Transverse colon (tissue), 4 donors: ENCODE measurements around the gene TMA7B. TPM values are rescaled to one million over a fixed set of nuclear protein-coding genes. Genes with fewer than 3 reads are reported as not detected.

ENCODE experiments used
- DNase-seq: peaks from one replicate; pipeline ENCODE4 v3.0.0-alpha.2; 2019
- H3K27ac ChIP-seq, 4 donors: fragments of 200-600 bp; sonication (generic); 2 replicates each; pipeline ENCODE4 v1.5.1; 2016 to 2018; ENCODE audit warnings: inconsistent platforms in 4 of 4
- H3K27me3 ChIP-seq: fragments of 200-600 bp; sonication (generic); 2 replicates; pipeline ENCODE4 v1.5.1; 2017; ENCODE audit warnings: inconsistent platforms
- H3K36me3 ChIP-seq, 4 donors: fragments of 200-600 bp; sonication (generic); 2 replicates each; pipeline ENCODE4 v1.5.1; 2017 to 2019; ENCODE audit warnings: inconsistent platforms in 4 of 4
- H3K4me1 ChIP-seq, 4 donors: fragments of 200-600 bp; sonication (generic); 2 replicates each; pipeline ENCODE4 v1.5.1; 2017 to 2020; ENCODE audit warnings: inconsistent platforms in 4 of 4
- H3K4me3 ChIP-seq, 4 donors: fragments of 200-600 bp; sonication (generic); 1 replicate in 1 of 4; 2 replicates in 3 of 4; pipeline versions ENCODE4 v1.5.1 to v1.6.1; 2017 to 2019; ENCODE audit warnings: inconsistent platforms in 4 of 4
- H3K9me3 ChIP-seq, 2 donors: fragments of 200-600 bp; sonication (generic); 2 replicates each; pipeline ENCODE4 v1.5.1; 2017 to 2019; ENCODE audit warnings: inconsistent platforms in 2 of 2
- CTCF ChIP-seq, 5 experiments: fragments of 200-600 bp in 3 of 5; fragments of 450-650 bp in 2 of 5; sonication (generic) in 3 of 5; IDR thresholded peaks; 1 replicate in 2 of 5; 2 replicates in 3 of 5; pipeline ENCODE4 v1.5.1; 2016 to 2017; ENCODE audit warnings: antibody characterized with exemption in 5 of 5, inconsistent platforms in 3 of 5, mild to moderate bottlenecking in 2 of 5, moderate library complexity in 1 of 5
- EP300 ChIP-seq: sonication (generic); formaldehyde crosslinking; IDR thresholded peaks from one replicate; pipeline ENCODE4 v1.6.1; 2017; ENCODE audit warnings: antibody characterized with exemption, low read depth
- POLR2A ChIP-seq: fragments of 450-650 bp; IDR thresholded peaks from one replicate; pipeline ENCODE4 v1.6.1; 2016; ENCODE audit warnings: antibody characterized with exemption, mild to moderate bottlenecking, moderate library complexity
- POLR2AphosphoS5 ChIP-seq, 3 donors: sonication (generic); formaldehyde crosslinking; IDR thresholded peaks; one replicate each; pipeline ENCODE4 v1.6.1; 2016; ENCODE audit warnings: antibody characterized with exemption in 3 of 3
- WGBS, 2 donors: methylation state at CpG; one replicate each; pipeline ENCODE4 v1.1.5; 2018; ENCODE audit warnings: low coverage in 1 of 2; 5-methylcytosine and 5-hydroxymethylcytosine counted together
- in situ Hi-C, 4 donors: fragments of 200-750 bp; cut with MboI; loops; one replicate each; pipeline versions ENCODE4 v1.15.0 to v1.15.1; 2017; ENCODE audit warnings: low sequenced_read_pairs in 3 of 4, low pct_ligation_motif_present in 1 of 4, low pct_unique_long_range_greater_than_20kb in 1 of 4
- intact Hi-C: fragments of 100-400 bp; cut with DNase I; formaldehyde crosslinking; loops from one replicate; pipeline ENCODE4 v1.15.1; 2023; ENCODE audit warnings: low total_unique reads
- total RNA-seq, 4 donors: library from RNA; depleted of rRNA; stranded (reverse); fragments of >200 nt; gene quantifications; one replicate each; pipeline ENCODE4 v1.1.0, GENCODE V29; 2016

Gene TMA7B
- total RNA-seq, 4 donors from 2014 or later: 0.80 TPM; not detected in 3

- Histone ChIP-seq H3K4me3 (no peak overlapping the region), H3K27me3 (peaks cover 3% of the 10 kb centered on the region), H3K4me1 (peaks cover 0 to 3% (median 1%) of the 10 kb centered on the region in 4 donors), H3K27ac (no peak overlapping the region), H3K9me3 (no peaks in the 10 kb centered on the region), H3K36me3 (no peaks in the 10 kb centered on the region)
- intact Hi-C loops (no loop called here), in situ Hi-C loops (no loop called here)
- WGBS, 2 donors: 81 to 92% methylated on average over 9 of the region's 9 CpGs
- DNase-seq: no peak
- TF ChIP-seq EP300 (no peak), POLR2A (no peak), POLR2AphosphoS5 (IDR thresholded peaks at IDR 0.05) (no peak), CTCF (IDR thresholded peaks at IDR 0.05) (no peak)
Observed at GRCh38 chr22:39914584-39914983, 45.6 kb upstream of the TMA7B start.

- H3K4me1 ChIP-seq: peaks cover 0 to 3% (median 1%) of the 10 kb centered on the region in 4 donors
- 51 to 52% methylated on average over 4 of the region's 4 CpGs for WGBS, 2 donors
- no peaks in the 10 kb centered on the region for H3K9me3 ChIP-seq
- DNase-seq: no peak
- no peak for TF ChIP-seq EP300
- TF ChIP-seq POLR2A: no peak
- TF ChIP-seq POLR2AphosphoS5 (IDR thresholded peaks at IDR 0.05): no peak
- TF ChIP-seq CTCF (IDR thresholded peaks at IDR 0.05): no peak
- H3K27ac ChIP-seq: no peak overlapping the region
- no peaks in the 10 kb centered on the region for H3K36me3 ChIP-seq
- in situ Hi-C loops: no loop called here
- no peaks in the 10 kb centered on the region for H3K27me3 ChIP-seq
- intact Hi-C loops: no loop called here
- no peak overlapping the region for H3K4me3 ChIP-seq
Observed at GRCh38 chr22:39915295-39915726, 44.9 kb upstream of the TMA7B start.

- Histone ChIP-seq H3K9me3 (no peaks in the 10 kb centered on the region), H3K27me3 (no peaks in the 10 kb centered on the region), H3K4me1 (peaks cover 0 to 3% (median 1%) of the 10 kb centered on the region in 4 donors), H3K27ac (no peak overlapping the region), H3K36me3 (no peaks in the 10 kb centered on the region), H3K4me3 (no peak overlapping the region)
- TF ChIP-seq CTCF (IDR thresholded peaks at IDR 0.05) (no peak), POLR2AphosphoS5 (IDR thresholded peaks at IDR 0.05) (no peak), EP300 (no peak), POLR2A (no peak)
- 83 to 84% methylated on average over 3 of the region's 3 CpGs for WGBS, 2 donors
- DNase-seq: no peak
- in situ Hi-C loops: no loop called here
- intact Hi-C loops: no loop called here
Observed at GRCh38 chr22:39916496-39916895, 43.7 kb upstream of the TMA7B start.

GRCh38 chr22:39917197-39917643, 43.0 kb upstream of the TMA7B start:
- H3K4me3 ChIP-seq: no peak overlapping the region
- in situ Hi-C loops: no loop called here
- TF ChIP-seq CTCF (IDR thresholded peaks at IDR 0.05) (no peak), POLR2A (no peak), POLR2AphosphoS5 (IDR thresholded peaks at IDR 0.05) (no peak), EP300 (no peak)
- H3K27me3 ChIP-seq: no peaks in the 10 kb centered on the region
- H3K27ac ChIP-seq: peak overlapping the region in 2 of 4 donors; percentile 6 to 26
- 67 to 88% methylated on average over 4 to 5 of the region's 5 CpGs for WGBS, 2 donors
- no peaks in the 10 kb centered on the region for H3K9me3 ChIP-seq
- DNase-seq: no peak
- intact Hi-C loops: no loop called here
- no peaks in the 10 kb centered on the region for H3K36me3 ChIP-seq
- peaks cover 0 to 3% (median 1%) of the 10 kb centered on the region in 4 donors for H3K4me1 ChIP-seq
